ENCODE results near the gene SAMD13. TPM values are rescaled to one million over a fixed set of nuclear protein-coding genes. Genes with fewer than 3 reads are reported as not detected.

SAMD13 gene
- total and polyA plus RNA-seq, 8 donors: 1.4 to 9.0 (median 4.1) TPM; not detected in 2

GRCh38 chr1:84293766-84294165 is 7.7 kb upstream of the SAMD13 start:
- Histone ChIP-seq H3K27me3 (no peaks in the 10 kb centered on the region), H3K4me3 (no peak overlapping the region), H3K4me1 (peaks cover 0 to 25% (median 19%) of the 10 kb centered on the region in 4 donors), H3K36me3 (no peaks in the 10 kb centered on the region), H3K9me3 (peaks cover 0 to 1% (median 0%) of the 10 kb centered on the region in 4 donors), H3K27ac (no peak overlapping the region)
- intact Hi-C loops (cut with DNase I; ENCODE audit: low total_unique reads): no loop called here
- TF ChIP-seq POLR2A (IDR thresholded peaks at IDR 0.05) (no peak), EP300 (IDR thresholded peaks at IDR 0.05) (no peak), CTCF (IDR thresholded peaks at IDR 0.05) (no peak), POLR2AphosphoS5 (IDR thresholded peaks at IDR 0.05) (no peak)
- no peak for DNase-seq
- 86 to 95% (median 91%) methylated on average over 2 of the region's 2 CpGs for WGBS, 5 donors

GRCh38 chr1:84294751-84295150 is 6.8 kb upstream of the SAMD13 start:
- Histone ChIP-seq H3K4me3 (no peak overlapping the region), H3K4me1 (peaks cover 0 to 26% (median 24%) of the 10 kb centered on the region in 4 donors), H3K9me3 (no peaks in the 10 kb centered on the region), H3K27me3 (no peaks in the 10 kb centered on the region), H3K27ac (no peak overlapping the region), H3K36me3 (no peaks in the 10 kb centered on the region)
- DNase-seq: no peak
- 93 to 97% (median 95%) methylated on average over 3 of the region's 3 CpGs for WGBS, 5 donors
- intact Hi-C loops (cut with DNase I; ENCODE audit: low total_unique reads): no loop called here
- no peak for TF ChIP-seq POLR2A (IDR thresholded peaks at IDR 0.05)
- TF ChIP-seq CTCF (IDR thresholded peaks at IDR 0.05): no peak
- no peak for TF ChIP-seq POLR2AphosphoS5 (IDR thresholded peaks at IDR 0.05)
- TF ChIP-seq EP300 (IDR thresholded peaks at IDR 0.05): no peak

GRCh38 chr1:84297546-84298244 is 3.8 kb upstream of the SAMD13 start:
- no peak for DNase-seq
- WGBS, 5 donors: 20 to 55% (median 32%) methylated on average over 10 of the region's 10 CpGs
- Histone ChIP-seq H3K4me1 (peaks cover 15 to 53% (median 48%) of the 10 kb centered on the region in 4 donors), H3K4me3 (peak overlapping the region; percentile 72 to 90 (median 78)), H3K27me3 (no peaks in the 10 kb centered on the region), H3K9me3 (no peaks in the 10 kb centered on the region), H3K27ac (peak overlapping the region; percentile 76 to 97 (median 92)), H3K36me3 (no peaks in the 10 kb centered on the region)
- TF ChIP-seq CTCF (IDR thresholded peaks at IDR 0.05): no peak
- TF ChIP-seq EP300 (IDR thresholded peaks at IDR 0.05): no peak
- no peak for TF ChIP-seq POLR2AphosphoS5 (IDR thresholded peaks at IDR 0.05)
- TF ChIP-seq POLR2A (IDR thresholded peaks at IDR 0.05): no peak
- intact Hi-C loops (cut with DNase I; ENCODE audit: low total_unique reads): no loop called here

GRCh38 chr1:84298328-84298683 is 3.2 kb upstream of the SAMD13 start:
- Histone ChIP-seq H3K9me3 (no peaks in the 10 kb centered on the region), H3K36me3 (no peaks in the 10 kb centered on the region), H3K4me3 (peak overlapping the region; percentile 72 to 90 (median 78)), H3K4me1 (peaks cover 15 to 59% (median 51%) of the 10 kb centered on the region in 4 donors), H3K27me3 (no peaks in the 10 kb centered on the region), H3K27ac (peak overlapping the region; percentile 92 to 97 (median 92))
- DNase-seq: peak; percentile 62 to 89
- WGBS, 5 donors: 0 to 1% (median 0%) methylated on average over 30 to 34 of the region's 34 CpGs
- intact Hi-C loops (cut with DNase I; ENCODE audit: low total_unique reads): no loop called here
- TF ChIP-seq POLR2A (IDR thresholded peaks at IDR 0.05) (no peak), POLR2AphosphoS5 (IDR thresholded peaks at IDR 0.05) (peak; percentile 5 to 65 (median 41))
